Panc1 (cell line): ENCODE data around the gene DACH2. TPM values are rescaled to one million over a fixed set of nuclear protein-coding genes. Genes with fewer than 3 reads are reported as not detected.

Experiments
- ATAC-seq: fragments of 200-7000 bp; cut with Tn5 transposase; 2 replicates; pipeline ENCODE4 v1.9.1; 2020; ENCODE audit warnings: mild to moderate bottlenecking, moderate library complexity
- BruUV-seq: library from RNA; stranded (reverse); fragments of 400-500 nt; replicated peaks from 2 replicates; lab custom pipeline; 2021; lab: Mats Ljungman, UMichigan
- CTCF ChIA-PET: fragments of 300-600 bp; sonication (Branson Sonifier 250); formaldehyde crosslinking; loops from one replicate; lab custom pipeline; 2022; ENCODE audit warnings: antibody characterized with exemption; lab: Charles Lee
- POLR2A ChIA-PET: fragments of 300-600 bp; sonication (Branson Sonifier 250); formaldehyde crosslinking; loops from one replicate; lab custom pipeline; 2022; ENCODE audit warnings: antibody characterized with exemption; lab: Charles Lee
- DNase-seq: peaks from one replicate; pipeline ENCODE4 v3.0.0-alpha.2; 2010; ENCODE audit warnings: low read depth, low spot score
- H3K27ac ChIP-seq: 2 replicates; pipeline ENCODE4 v1.5.1; 2011; ENCODE audit warnings: mild to moderate bottlenecking, low read length, inconsistent platforms
- H3K27me3 ChIP-seq: fragments of 200-500 bp; sonication (Bioruptor generic); 2 replicates; pipeline ENCODE4 v1.6.0; 2014; ENCODE audit warnings: low read length, inconsistent platforms; ENCODE audit not compliant: control insufficient read depth, insufficient read depth
- H3K36me3 ChIP-seq: fragments of 200-500 bp; sonication (Bioruptor generic); 2 replicates; pipeline ENCODE4 v1.5.1; 2014; ENCODE audit warnings: inconsistent platforms, mild to moderate bottlenecking, low read length, moderate library complexity; ENCODE audit not compliant: control insufficient read depth, insufficient read depth
- H3K4me1 ChIP-seq: 2 replicates; pipeline ENCODE4 v1.5.1; 2011; ENCODE audit warnings: inconsistent platforms, mild to moderate bottlenecking, low read length, moderate library complexity; ENCODE audit not compliant: control insufficient read depth, insufficient read depth
- H3K4me3 ChIP-seq, 2 experiments: 2 replicates each; pipeline ENCODE4 v1.5.1; 2011 to 2012; ENCODE audit warnings: low read depth in 2 of 2, low read length in 2 of 2, mild to moderate bottlenecking in 2 of 2, inconsistent platforms in 1 of 2, moderate library complexity in 1 of 2
- H3K9me3 ChIP-seq: fragments of 200-500 bp; sonication (Bioruptor generic); 2 replicates; pipeline ENCODE4 v1.5.1; 2014; ENCODE audit warnings: low read depth, mild to moderate bottlenecking, inconsistent platforms, low read length, moderate library complexity; ENCODE audit not compliant: control insufficient read depth, insufficient read depth
- CTCF ChIP-seq: fragments of 450-650 bp; IDR thresholded peaks from 2 replicates; pipeline ENCODE4 v1.5.1; 2017; ENCODE audit warnings: mild to moderate bottlenecking
- POLR2AphosphoS5 ChIP-seq: IDR thresholded peaks from 2 replicates; pipeline ENCODE4 v1.6.1; 2012; ENCODE audit warnings: mild to moderate bottlenecking, low read depth, low read length, moderate library complexity
- REST ChIP-seq, 2 experiments: IDR thresholded peaks; 2 replicates each; pipeline ENCODE4 v1.6.1; 2011 to 2012; ENCODE audit warnings: low read depth in 2 of 2, control low read depth in 1 of 2, low read length in 1 of 2, mild to moderate bottlenecking in 1 of 2, moderate library complexity in 1 of 2; ENCODE audit not compliant: insufficient read depth in 1 of 2
- SIN3A ChIP-seq: IDR thresholded peaks from 2 replicates; pipeline ENCODE4 v1.6.1; 2012; ENCODE audit warnings: low read depth, mild to moderate bottlenecking, low read length, moderate library complexity, borderline replicate concordance; ENCODE audit not compliant: insufficient read depth
- TCF7L2 ChIP-seq: IDR thresholded peaks from 2 replicates; pipeline ENCODE4 v1.6.1; 2011; ENCODE audit warnings: mild to moderate bottlenecking, low read depth, low read length, inconsistent platforms
- in situ Hi-C: cut with HindIII; loops from 2 replicates; pipeline ENCODE4 v1.10.0; 2016; ENCODE audit warnings: low sequenced_read_pairs, low pct_unique_long_range_greater_than_20kb
- intact Hi-C: fragments of 100-400 bp; cut with micrococcal nuclease; formaldehyde crosslinking; loops from one replicate; pipeline ENCODE4 v1.10.0; 2022; ENCODE audit not compliant: unreplicated experiment
- total RNA-seq: library from RNA; stranded (reverse); gene quantifications from one replicate; pipeline ENCODE4 v1.2.1, GENCODE V29; 2021; ENCODE audit not compliant: unreplicated experiment

DACH2 gene
- total RNA-seq, 1 experiment from 2014 or later: 0.18 TPM

DNA sequence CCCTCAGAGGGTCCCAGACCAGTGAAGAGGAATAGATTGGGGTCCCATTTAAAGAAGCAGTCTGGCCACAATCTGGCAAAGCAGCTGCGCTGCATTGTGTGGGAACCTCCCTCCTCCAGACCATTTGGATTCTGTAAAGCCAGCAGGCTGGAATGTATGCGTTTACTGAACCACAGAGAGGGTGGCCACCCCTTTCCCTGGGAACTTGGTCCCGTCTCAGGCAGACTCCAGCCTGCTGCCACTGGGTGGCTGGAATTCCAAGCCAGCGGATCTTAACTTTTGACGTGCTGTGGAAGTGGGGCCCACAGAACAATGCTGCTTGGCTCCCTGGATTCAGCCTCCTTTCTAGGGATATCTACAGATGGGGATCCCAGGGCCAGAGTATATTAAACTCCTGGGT lies 307.2 kb downstream of the DACH2 start:
- no peak for TF ChIP-seq POLR2AphosphoS5
- Histone ChIP-seq H3K27me3 (no peaks in the 10 kb centered on the region), H3K9me3 (no peaks in the 10 kb centered on the region), H3K4me3 (no peak overlapping the region), H3K4me1 (no peaks in the 10 kb centered on the region), H3K36me3 (no peaks in the 10 kb centered on the region), H3K27ac (no peak overlapping the region)
- CTCF ChIA-PET: no interaction called here
- ATAC-seq (no peak), DNase-seq (no peak)
- in situ Hi-C loops (no loop called here), intact Hi-C loops (no loop called here)
- POLR2A ChIA-PET: no interaction called here
- BruUV-seq: no TSS peak

GRCh38 chrX:86460760-86461159 lies 312.5 kb downstream of the DACH2 start:
- BruUV-seq: no TSS peak
- in situ Hi-C loops: no loop called here

More at GRCh38 chrX:86460760-86461159, 312.5 kb downstream of the DACH2 start:
- ATAC-seq: no peak
- Histone ChIP-seq H3K36me3 (no peaks in the 10 kb centered on the region), H3K27me3 (no peaks in the 10 kb centered on the region), H3K4me3 (no peak overlapping the region), H3K27ac (no peak overlapping the region), H3K9me3 (peaks cover 3% of the 10 kb centered on the region; the same call in 1 of the 2 replicates), H3K4me1 (no peaks in the 10 kb centered on the region)
- CTCF ChIA-PET: no interaction called here
- intact Hi-C loops: no loop called here
- no peak for DNase-seq
- POLR2A ChIA-PET: no interaction called here
- TF ChIP-seq CTCF: no peak
- TF ChIP-seq REST (IDR thresholded peaks at IDR 0.05; ENCODE audit: insufficient read depth in 1 of 2, low read depth in 2 of 2, low read length in 1 of 2): no peak
- no peak for TF ChIP-seq SIN3A
- TF ChIP-seq TCF7L2: no peak
- TF ChIP-seq POLR2AphosphoS5: no peak
